Panc1 (cell line): ENCODE data around the gene TDRKH. TPM values are rescaled to one million over a fixed set of nuclear protein-coding genes. Genes with fewer than 3 reads are reported as not detected.
"Not testable (repeated sequence)": the region's sequence is repeated elsewhere in the genome, so short reads cannot be mapped to it uniquely, and the experiment has no call there.

ENCODE experiments used
- ATAC-seq: fragments of 200-7000 bp; cut with Tn5 transposase; 2 replicates; pipeline ENCODE4 v1.9.1; 2020; ENCODE audit warnings: mild to moderate bottlenecking, moderate library complexity
- BruUV-seq: library from RNA; stranded (reverse); fragments of 400-500 nt; replicated peaks from 2 replicates; lab custom pipeline; 2021; lab: Mats Ljungman, UMichigan
- CTCF ChIA-PET: fragments of 300-600 bp; sonication (Branson Sonifier 250); formaldehyde crosslinking; loops from one replicate; lab custom pipeline; 2022; ENCODE audit warnings: antibody characterized with exemption; lab: Charles Lee
- POLR2A ChIA-PET: fragments of 300-600 bp; sonication (Branson Sonifier 250); formaldehyde crosslinking; loops from one replicate; lab custom pipeline; 2022; ENCODE audit warnings: antibody characterized with exemption; lab: Charles Lee
- DNase-seq: peaks from one replicate; pipeline ENCODE4 v3.0.0-alpha.2; 2010; ENCODE audit warnings: low read depth, low spot score
- H3K27ac ChIP-seq: 2 replicates; pipeline ENCODE4 v1.5.1; 2011; ENCODE audit warnings: mild to moderate bottlenecking, low read length, inconsistent platforms
- H3K27me3 ChIP-seq: fragments of 200-500 bp; sonication (Bioruptor generic); 2 replicates; pipeline ENCODE4 v1.6.0; 2014; ENCODE audit warnings: low read length, inconsistent platforms; ENCODE audit not compliant: control insufficient read depth, insufficient read depth
- H3K36me3 ChIP-seq: fragments of 200-500 bp; sonication (Bioruptor generic); 2 replicates; pipeline ENCODE4 v1.5.1; 2014; ENCODE audit warnings: inconsistent platforms, mild to moderate bottlenecking, low read length, moderate library complexity; ENCODE audit not compliant: control insufficient read depth, insufficient read depth
- H3K4me1 ChIP-seq: 2 replicates; pipeline ENCODE4 v1.5.1; 2011; ENCODE audit warnings: inconsistent platforms, mild to moderate bottlenecking, low read length, moderate library complexity; ENCODE audit not compliant: control insufficient read depth, insufficient read depth
- H3K4me3 ChIP-seq, 2 experiments: 2 replicates each; pipeline ENCODE4 v1.5.1; 2011 to 2012; ENCODE audit warnings: low read depth in 2 of 2, low read length in 2 of 2, mild to moderate bottlenecking in 2 of 2, inconsistent platforms in 1 of 2, moderate library complexity in 1 of 2
- H3K9me3 ChIP-seq: fragments of 200-500 bp; sonication (Bioruptor generic); 2 replicates; pipeline ENCODE4 v1.5.1; 2014; ENCODE audit warnings: low read depth, mild to moderate bottlenecking, inconsistent platforms, low read length, moderate library complexity; ENCODE audit not compliant: control insufficient read depth, insufficient read depth
- POLR2AphosphoS5 ChIP-seq: IDR thresholded peaks from 2 replicates; pipeline ENCODE4 v1.6.1; 2012; ENCODE audit warnings: mild to moderate bottlenecking, low read depth, low read length, moderate library complexity
- SIN3A ChIP-seq: IDR thresholded peaks from 2 replicates; pipeline ENCODE4 v1.6.1; 2012; ENCODE audit warnings: low read depth, mild to moderate bottlenecking, low read length, moderate library complexity, borderline replicate concordance; ENCODE audit not compliant: insufficient read depth
- TCF7L2 ChIP-seq: IDR thresholded peaks from 2 replicates; pipeline ENCODE4 v1.6.1; 2011; ENCODE audit warnings: mild to moderate bottlenecking, low read depth, low read length, inconsistent platforms
- in situ Hi-C: cut with HindIII; loops from 2 replicates; pipeline ENCODE4 v1.10.0; 2016; ENCODE audit warnings: low sequenced_read_pairs, low pct_unique_long_range_greater_than_20kb
- intact Hi-C: fragments of 100-400 bp; cut with micrococcal nuclease; formaldehyde crosslinking; loops from one replicate; pipeline ENCODE4 v1.10.0; 2022; ENCODE audit not compliant: unreplicated experiment
- total RNA-seq: library from RNA; stranded (reverse); gene quantifications from one replicate; pipeline ENCODE4 v1.2.1, GENCODE V29; 2021; ENCODE audit not compliant: unreplicated experiment
- TF ChIP-seq, protein P1 (sequence below), 2 experiments: IDR thresholded peaks; 2 replicates each; pipeline ENCODE4 v1.6.1; 2011 to 2012; ENCODE audit warnings: low read depth in 2 of 2, control low read depth in 1 of 2, low read length in 1 of 2, mild to moderate bottlenecking in 1 of 2, moderate library complexity in 1 of 2; ENCODE audit not compliant: insufficient read depth in 1 of 2
- TF ChIP-seq, protein P2 (sequence below): fragments of 450-650 bp; IDR thresholded peaks from 2 replicates; pipeline ENCODE4 v1.5.1; 2017; ENCODE audit warnings: mild to moderate bottlenecking

TDRKH gene
- total RNA-seq, 1 experiment from 2014 or later = 33.6 TPM

DNA sequence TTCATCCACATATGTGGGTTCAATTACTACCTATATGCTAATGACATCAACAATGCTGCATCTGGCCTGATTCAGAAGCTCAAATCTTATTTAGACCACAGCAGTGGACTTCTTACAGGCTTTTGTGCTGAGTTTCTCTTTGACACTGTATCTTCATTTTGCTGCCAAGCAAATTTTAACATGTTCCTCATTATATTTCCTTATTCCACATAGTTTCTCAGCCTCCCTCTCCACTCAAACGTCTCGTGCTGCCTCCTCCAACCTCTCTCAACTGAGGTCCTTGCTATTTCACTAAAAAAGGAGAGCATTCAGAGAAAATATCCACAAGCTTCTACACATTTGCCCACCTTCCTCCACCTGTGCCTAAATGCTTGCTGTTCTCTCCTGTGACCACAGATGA is 6.5 kb downstream of the TDRKH start:
- TF ChIP-seq, protein P1, sequence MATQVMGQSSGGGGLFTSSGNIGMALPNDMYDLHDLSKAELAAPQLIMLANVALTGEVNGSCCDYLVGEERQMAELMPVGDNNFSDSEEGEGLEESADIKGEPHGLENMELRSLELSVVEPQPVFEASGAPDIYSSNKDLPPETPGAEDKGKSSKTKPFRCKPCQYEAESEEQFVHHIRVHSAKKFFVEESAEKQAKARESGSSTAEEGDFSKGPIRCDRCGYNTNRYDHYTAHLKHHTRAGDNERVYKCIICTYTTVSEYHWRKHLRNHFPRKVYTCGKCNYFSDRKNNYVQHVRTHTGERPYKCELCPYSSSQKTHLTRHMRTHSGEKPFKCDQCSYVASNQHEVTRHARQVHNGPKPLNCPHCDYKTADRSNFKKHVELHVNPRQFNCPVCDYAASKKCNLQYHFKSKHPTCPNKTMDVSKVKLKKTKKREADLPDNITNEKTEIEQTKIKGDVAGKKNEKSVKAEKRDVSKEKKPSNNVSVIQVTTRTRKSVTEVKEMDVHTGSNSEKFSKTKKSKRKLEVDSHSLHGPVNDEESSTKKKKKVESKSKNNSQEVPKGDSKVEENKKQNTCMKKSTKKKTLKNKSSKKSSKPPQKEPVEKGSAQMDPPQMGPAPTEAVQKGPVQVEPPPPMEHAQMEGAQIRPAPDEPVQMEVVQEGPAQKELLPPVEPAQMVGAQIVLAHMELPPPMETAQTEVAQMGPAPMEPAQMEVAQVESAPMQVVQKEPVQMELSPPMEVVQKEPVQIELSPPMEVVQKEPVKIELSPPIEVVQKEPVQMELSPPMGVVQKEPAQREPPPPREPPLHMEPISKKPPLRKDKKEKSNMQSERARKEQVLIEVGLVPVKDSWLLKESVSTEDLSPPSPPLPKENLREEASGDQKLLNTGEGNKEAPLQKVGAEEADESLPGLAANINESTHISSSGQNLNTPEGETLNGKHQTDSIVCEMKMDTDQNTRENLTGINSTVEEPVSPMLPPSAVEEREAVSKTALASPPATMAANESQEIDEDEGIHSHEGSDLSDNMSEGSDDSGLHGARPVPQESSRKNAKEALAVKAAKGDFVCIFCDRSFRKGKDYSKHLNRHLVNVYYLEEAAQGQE (IDR thresholded peaks at IDR 0.05; ENCODE audit: insufficient read depth in 1 of 2, low read depth in 2 of 2, low read length in 1 of 2) = no peak
- no peak for TF ChIP-seq TCF7L2
- TF ChIP-seq, protein P2, sequence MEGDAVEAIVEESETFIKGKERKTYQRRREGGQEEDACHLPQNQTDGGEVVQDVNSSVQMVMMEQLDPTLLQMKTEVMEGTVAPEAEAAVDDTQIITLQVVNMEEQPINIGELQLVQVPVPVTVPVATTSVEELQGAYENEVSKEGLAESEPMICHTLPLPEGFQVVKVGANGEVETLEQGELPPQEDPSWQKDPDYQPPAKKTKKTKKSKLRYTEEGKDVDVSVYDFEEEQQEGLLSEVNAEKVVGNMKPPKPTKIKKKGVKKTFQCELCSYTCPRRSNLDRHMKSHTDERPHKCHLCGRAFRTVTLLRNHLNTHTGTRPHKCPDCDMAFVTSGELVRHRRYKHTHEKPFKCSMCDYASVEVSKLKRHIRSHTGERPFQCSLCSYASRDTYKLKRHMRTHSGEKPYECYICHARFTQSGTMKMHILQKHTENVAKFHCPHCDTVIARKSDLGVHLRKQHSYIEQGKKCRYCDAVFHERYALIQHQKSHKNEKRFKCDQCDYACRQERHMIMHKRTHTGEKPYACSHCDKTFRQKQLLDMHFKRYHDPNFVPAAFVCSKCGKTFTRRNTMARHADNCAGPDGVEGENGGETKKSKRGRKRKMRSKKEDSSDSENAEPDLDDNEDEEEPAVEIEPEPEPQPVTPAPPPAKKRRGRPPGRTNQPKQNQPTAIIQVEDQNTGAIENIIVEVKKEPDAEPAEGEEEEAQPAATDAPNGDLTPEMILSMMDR = no peak
- TF ChIP-seq POLR2AphosphoS5 = no peak
- Histone ChIP-seq H3K4me3 (no peak overlapping the region), H3K27me3 (no peaks in the 10 kb centered on the region), H3K36me3 (no peaks in the 10 kb centered on the region; the same call in 1 of the 2 replicates), H3K4me1 (peaks cover 6% of the 10 kb centered on the region; the same call in 1 of the 2 replicates), H3K27ac (no peak overlapping the region), H3K9me3 (no peaks in the 10 kb centered on the region)
- intact Hi-C loops (loop anchor here (2.0 kb wide), 1 partner anchor 21 kb away; the partner anchor contains the start of gene MRPL9), in situ Hi-C loops (no loop called here)
- ATAC-seq = no peak
- BruUV-seq = no TSS peak
- no peak for DNase-seq
- POLR2A ChIA-PET = no interaction called here
- CTCF ChIA-PET = no interaction called here

DNA sequence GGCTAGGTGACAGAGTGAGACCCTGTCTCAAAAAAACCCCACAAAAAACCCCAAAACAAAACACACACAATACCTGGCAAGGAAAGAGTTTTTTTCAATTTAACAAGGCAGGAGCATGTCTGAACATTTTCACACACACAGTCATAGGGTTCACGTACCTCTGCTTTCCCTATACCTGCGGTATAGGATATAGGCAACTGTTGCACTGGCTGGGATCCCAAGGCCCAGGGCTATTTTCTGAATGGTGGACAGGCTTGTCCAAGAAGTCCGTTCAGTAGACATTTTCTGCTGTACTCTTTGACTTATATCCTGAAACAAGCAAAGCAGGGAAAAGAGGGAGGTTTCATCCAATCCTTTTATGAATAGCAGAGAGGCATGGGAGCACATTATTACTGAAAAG is 7.6 kb downstream of the TDRKH start:
- Histone ChIP-seq H3K9me3 (no peaks in the 10 kb centered on the region), H3K4me1 (peaks cover 6% of the 10 kb centered on the region; the same call in 1 of the 2 replicates), H3K36me3 (no peaks in the 10 kb centered on the region; the same call in 1 of the 2 replicates), H3K27ac (no peak overlapping the region), H3K4me3 (no peak overlapping the region), H3K27me3 (no peaks in the 10 kb centered on the region)
- intact Hi-C loops (loop anchor here (2.0 kb wide), 1 partner anchor 20 kb away; the partner anchor contains the start of gene MRPL9), in situ Hi-C loops (no loop called here)
- DNase-seq (no peak), ATAC-seq (no peak)
- ChIA-PET POLR2A (no interaction called here), CTCF (no interaction called here)
- no peak for TF ChIP-seq SIN3A
- no peak for TF ChIP-seq POLR2AphosphoS5
- TF ChIP-seq TCF7L2 = no peak
- BruUV-seq = no TSS peak

DNA sequence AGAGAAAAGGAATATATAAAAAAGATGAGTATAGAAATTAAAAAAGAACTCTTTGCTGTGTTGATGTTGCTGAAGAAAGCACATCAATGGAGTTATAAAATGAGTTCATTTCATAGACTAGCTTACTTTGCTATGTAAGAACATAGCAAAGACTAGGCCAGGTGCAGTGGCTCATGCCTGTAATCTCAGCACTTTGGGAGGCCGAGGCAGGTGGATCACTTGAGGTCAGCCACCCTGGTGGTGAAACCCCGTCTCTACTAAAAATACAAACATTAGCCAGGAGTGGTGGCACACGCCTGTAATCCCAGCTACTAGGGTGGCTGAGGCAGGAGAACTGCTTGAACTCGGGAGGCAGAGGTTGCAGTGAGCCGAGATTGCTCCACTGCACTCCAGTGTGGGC is 8.3 kb downstream of the TDRKH start:
- intact Hi-C loops = loop anchor here (2.0 kb wide), 1 partner anchor 19 kb away; the partner anchor contains the start of gene MRPL9
- H3K4me1 ChIP-seq, POLR2A ChIA-PET, H3K36me3 ChIP-seq, H3K9me3 ChIP-seq, in situ Hi-C loops, ATAC-seq, H3K27me3 ChIP-seq, H3K4me3 ChIP-seq, DNase-seq, H3K27ac ChIP-seq, BruUV-seq: not testable (repeated sequence)
- CTCF ChIA-PET = interaction anchor here (0.7 kb wide), 1 partner anchor 429 kb away, joined by 12 read pairs; no protein-coding TSS in a partner anchor

DNA sequence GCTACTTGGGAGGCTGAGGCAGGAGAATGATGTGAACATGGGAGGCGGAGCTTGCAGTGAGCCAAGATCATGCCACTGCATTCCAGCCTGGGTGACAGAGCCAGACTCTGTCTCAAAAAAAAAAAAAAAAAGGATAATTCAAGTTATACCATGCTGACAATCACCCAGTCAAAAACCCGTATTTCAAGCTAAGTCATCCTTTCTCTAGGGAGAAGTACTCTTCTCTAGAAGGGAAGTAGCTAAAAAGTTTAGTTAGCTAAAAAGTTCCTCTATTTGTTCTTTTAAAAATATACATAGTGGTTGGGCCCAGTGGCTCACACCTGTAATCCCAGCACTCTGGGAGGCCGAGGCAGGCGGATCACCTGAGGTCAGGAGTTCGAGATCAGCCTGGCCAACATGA is 9.6 kb downstream of the TDRKH start:
- ATAC-seq, BruUV-seq, H3K9me3 ChIP-seq, H3K27me3 ChIP-seq, H3K4me1 ChIP-seq, intact Hi-C loops, H3K36me3 ChIP-seq, H3K4me3 ChIP-seq, in situ Hi-C loops, DNase-seq, H3K27ac ChIP-seq: not testable (repeated sequence)
- ChIA-PET CTCF (interaction anchor here (0.7 kb wide), 1 partner anchor 79 kb away, joined by 5 read pairs; no protein-coding TSS in a partner anchor), POLR2A (interaction anchor here (0.7 kb wide), 1 partner anchor 17 kb away, joined by 5 read pairs; the partner anchor contains the start of gene MRPL9)
